HG03354 (cell line): ENCODE measurements around the gene PREX1.

ENCODE experiments used
- ATAC-seq: cut with Tn5 transposase; IDR thresholded peaks from one replicate; pipeline ENCODE4 v1.9.1; 2021; ENCODE audit warnings: mild to moderate bottlenecking; ENCODE audit not compliant: unreplicated experiment, poor library complexity, severe bottlenecking

The PREX1 gene

DNA sequence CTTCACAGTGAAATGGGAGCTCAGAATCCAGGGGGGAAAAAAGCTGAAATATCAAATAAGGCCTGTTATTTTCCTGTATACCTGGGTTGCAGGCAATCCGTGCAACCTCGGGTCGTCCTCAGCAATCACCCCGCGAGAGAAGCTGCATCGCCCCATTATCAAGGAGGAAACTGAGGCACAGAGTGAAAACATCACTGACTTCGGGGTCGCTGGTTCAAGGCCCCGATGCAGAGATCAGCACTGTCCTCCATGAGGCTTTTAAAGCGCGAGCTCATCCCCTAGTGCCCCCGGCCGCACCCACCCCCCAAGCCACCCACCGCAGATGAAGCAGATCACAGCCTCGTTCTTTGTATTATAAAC is 203.9 kb downstream of the PREX1 start:
- no peak for ATAC-seq

DNA sequence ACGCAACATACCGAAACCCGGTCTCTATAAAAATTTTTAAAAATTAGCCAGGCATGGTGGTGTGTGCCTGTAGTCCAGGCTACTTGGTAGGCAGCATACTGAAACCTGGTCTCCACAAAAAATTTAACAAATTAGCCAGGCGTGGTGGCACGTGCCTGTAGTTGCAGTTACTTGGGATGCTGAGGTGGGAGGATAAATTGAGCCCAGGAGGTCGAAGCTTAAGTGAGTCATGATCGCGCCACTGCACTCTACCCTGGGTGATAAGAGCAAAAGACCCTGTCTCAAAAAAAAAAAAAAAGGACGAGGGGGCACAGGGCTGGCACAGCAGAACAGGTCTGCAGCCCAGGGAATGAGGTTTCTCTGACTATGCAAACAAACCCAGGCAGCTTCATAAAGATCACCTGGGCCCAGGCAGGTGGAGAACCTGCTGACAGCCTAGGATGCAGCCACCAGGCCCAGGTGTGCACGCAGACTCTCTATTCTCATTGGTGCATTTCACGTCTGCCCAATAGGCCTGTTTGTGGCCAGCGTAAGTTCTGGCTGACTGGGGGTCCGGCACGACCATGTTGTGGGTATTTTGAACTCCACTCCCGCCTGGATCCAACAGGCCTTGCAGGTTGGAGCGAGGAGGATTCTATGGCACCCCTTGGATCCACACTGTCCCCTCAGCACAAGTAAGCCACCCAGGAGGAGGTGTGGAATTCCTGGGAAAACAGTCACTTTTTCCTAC is 204.5 kb downstream of the PREX1 start:
- no peak for ATAC-seq

DNA sequence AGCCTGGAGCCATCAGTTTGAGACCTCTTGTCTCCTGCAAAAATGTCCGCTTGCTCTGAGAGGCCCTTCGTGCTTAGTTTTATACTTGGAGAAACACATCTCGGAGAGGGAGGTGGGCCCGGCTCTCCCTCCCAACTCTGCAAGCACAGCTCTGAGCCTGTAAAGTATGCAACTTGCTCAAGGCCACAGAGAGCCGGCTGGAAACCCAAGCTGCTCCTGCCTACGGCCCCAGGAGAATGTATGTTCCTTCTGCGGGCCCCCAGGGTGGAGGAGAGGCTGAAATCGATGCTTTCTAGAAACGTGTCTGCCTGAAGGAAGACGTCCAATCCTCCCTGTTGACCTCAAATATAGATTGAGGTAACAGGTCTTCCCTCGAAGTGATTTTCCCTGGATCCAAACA is 205.4 kb downstream of the PREX1 start:
- ATAC-seq: no peak

DNA sequence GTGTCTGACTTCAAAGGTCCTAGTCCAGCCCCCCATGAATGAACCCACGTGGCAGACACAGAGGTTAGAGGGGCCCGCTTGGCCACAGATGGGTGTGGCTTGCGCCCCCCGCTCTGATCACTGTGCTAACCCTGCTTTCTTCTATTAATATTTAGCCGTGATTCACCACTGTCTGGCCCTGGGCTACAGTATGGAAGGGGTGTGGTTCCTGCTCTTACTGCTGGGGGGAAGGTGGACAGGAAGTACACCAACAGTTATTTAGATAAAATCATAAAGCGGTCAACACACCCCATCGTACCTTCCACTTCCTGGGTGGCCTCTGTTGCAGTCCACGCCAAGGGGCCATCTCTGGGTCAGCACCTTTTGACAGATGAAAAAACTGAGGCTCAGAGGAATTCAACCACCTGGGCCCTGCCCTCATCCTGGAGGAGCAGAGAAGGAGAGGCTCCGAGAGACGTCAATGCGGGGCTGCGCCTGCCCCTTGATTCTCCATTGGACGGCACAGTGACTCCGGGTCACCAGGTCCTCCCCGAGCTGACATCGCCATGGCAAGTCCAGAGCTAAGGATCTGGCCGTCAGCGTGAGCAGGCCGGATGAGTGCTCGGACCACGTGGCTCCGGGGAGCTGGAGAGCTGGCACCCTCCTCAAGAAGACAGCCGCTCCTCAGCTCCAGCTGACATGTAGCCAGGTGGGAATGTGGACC is 206.3 kb downstream of the PREX1 start:
- no peak for ATAC-seq

DNA sequence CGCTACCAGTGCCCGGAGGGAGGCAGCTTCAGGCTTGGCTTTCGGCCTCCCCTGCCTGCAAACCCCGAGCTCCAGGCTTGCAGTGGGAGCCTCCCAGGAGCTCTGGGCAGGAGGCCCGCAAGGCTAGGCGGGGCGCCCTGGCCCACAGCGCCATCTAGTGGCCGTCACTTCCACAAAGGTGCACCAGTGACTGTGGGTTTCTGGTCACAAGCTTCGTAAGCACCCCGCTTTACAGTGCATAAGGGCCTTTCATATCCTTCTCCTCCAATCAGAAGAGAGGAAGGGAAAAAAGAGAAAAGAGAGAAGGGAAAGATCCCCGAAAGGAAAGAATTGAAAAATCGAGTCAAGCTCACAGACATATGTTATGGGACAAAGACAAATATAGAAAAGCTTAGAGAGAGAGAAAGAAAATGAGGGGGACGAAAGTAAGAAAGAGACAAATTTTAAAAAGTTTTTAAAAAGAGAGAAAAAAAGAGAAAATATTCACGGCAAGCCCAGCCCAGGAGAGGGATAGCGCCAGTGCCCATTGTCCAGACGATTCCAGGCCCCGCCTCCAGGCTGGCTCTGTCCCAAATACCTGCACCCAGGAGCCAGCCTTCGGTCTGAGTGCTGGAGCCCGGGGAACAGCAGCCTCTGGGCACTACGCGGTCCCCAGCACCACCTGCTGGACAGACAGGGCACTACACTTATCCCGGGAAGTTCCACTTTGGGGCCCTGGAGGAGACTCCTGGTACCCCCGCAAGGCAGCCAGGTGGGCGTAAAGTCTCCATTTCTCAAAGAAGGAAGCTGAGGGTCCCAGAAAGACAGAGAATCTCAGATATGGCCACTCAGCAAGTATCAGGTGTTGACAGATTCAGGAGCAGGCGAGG is 207.1 kb downstream of the PREX1 start:
- ATAC-seq: peak; percentile 48

DNA sequence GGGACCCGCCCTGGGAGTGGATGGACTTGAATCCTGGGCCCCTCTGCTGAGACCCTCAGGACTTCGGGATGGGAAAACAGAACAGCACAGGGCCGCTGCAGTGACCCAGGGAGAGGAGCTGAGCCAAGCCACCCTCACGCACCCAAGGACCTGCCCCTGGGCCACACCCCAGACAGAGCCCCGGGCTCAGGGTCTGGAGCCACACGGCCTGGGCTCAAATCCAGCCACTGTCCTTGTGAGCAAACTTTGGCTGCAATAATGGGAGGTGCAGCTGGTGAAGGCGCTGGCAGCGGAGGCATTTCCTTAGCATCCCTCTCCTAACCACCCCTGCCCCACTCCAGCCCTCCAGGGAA is 207.7 kb downstream of the PREX1 start:
- ATAC-seq: no peak

DNA sequence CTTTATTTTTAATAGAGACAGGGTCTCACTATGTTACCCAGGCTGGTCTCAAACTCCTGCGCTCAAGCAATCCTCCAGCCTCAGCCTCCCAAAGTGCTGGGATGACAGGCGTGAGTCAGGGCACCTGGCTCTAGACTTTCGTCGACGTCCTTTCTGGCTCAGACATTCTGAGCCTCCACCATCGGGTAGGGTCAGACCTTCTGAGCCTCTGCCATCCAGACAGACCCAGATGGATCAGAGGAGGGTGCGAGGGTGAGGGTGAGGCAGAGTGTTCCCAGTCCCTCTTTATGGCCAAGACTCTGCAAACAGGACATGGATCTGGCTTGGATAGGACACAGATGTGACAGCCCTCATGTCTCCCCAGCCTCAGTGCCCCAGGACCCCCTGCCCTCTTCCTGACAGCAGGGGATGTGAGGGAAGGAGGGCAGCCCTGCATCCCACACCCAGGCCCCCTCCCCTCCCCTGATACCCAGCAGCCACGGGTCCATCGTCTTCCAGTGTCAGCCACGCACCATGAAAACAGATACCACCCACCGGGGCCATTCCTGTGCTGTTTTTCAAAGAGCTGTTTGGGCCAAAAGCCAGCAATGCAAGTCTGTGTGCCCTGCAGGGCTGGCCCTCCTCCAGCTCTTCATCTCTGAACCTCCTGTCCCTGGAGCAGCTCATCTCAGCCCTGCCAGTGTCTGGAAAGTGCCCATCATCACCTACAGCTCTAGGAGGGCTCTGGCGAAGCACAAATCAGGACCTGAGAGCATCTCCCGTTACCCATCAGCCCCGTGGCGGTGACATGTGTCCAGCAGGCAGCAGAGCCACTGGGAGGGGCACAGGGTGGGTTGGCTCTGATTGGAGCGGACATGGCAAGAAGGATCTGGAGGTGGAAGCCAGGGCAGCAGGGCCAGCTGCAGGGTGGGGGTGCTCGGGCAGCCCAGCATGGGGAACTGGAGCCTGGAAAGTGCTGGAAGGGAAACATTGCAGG is 208.4 kb downstream of the PREX1 start:
- no peak for ATAC-seq

DNA sequence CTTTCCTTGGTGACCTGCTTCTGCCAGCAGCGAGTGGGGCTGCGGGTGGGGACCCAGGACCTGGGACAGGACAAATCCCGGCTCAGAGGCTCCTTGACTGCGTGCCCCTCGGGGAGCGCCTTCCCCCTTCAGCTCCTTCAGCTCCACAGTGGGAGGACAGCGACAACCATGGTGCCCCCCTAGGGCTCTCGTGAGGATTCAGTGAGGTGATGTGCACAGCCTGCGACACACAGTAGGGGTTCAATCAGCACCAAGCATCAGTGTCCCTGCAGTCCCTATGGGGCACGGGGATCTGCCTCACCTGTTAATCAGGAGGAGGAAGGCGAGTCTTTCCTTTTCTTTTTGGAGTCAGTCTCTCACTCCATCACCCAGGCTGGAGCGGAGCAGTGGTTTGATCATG is 209.2 kb downstream of the PREX1 start:
- ATAC-seq: no peak

DNA sequence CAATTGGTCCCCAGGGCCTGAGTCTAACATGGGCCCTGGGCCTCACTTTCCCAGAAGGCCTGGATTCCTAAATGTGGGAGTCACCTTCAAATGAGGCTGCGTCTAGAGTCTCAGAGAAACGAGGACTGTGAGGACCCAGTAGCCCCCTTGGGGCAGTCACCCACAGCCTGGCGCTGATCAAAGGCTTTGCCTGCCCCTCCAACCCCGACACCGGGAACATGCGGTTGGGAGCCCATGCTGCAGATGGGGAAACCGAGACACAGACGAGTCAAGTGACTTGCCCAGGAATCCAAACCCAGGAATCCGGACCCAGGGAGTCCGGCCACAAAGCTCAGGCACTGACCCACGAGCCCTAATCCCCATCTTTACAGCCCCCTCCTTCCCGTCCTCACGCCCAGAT is 209.7 kb downstream of the PREX1 start:
- no peak for ATAC-seq

DNA sequence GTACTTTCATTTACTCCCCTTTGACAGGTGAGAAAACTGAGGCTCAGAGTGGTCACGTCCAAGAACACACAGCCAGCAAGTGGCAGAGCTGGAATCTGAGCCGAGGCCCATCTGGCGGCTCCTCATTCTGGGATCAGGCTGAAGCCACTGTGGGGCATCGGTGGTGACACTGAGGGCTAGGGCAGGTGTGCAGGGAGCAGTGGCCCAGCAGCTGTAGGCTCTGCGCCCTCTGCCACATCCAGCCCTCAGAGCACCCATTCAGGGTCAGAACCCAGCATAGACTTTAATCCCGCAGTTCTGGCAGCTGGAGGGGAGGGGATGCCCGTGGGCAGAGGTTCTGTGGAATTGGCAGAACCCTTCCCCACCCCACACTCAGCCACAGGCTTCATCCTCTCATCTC is 210.3 kb downstream of the PREX1 start:
- ATAC-seq: no peak

DNA sequence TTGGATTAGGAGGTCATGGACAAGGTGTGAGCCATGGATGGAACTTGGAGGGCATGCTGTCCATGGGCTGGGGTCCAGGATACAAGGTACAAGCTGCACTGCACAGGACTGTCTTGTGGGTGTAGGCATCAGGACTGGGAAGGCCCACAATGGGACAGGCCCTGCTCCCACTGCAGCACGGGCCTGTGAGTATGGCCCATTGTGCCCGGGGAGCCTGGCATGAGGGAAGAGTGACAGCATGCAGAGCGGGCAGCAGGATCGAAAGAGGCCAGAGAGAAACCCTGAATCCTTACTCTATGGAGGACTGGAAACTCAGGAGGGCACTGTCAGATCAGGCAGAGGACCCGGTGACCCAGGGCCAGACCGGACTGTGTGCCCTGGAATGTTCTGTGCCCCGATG is 211.3 kb downstream of the PREX1 start:
- no peak for ATAC-seq

DNA sequence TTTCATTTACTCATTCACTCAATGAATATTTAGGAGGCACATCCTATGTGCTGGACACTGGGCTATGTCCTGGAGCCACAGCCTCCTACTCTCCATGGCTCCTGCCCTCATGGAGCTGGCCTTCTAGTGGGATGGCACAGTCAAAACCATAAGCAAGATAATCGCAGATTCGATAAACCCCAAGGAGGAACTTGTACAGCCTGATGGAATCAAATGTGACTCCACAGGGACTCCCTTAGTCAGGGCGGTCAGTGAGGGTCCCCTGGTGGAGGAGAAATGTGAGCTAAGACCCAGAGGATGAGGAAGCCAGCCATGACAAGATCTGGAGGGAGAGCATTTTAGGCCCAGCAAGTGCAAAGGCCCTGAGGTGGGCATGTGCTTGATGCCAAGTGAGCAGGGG is 211.9 kb downstream of the PREX1 start:
- no peak for ATAC-seq

DNA sequence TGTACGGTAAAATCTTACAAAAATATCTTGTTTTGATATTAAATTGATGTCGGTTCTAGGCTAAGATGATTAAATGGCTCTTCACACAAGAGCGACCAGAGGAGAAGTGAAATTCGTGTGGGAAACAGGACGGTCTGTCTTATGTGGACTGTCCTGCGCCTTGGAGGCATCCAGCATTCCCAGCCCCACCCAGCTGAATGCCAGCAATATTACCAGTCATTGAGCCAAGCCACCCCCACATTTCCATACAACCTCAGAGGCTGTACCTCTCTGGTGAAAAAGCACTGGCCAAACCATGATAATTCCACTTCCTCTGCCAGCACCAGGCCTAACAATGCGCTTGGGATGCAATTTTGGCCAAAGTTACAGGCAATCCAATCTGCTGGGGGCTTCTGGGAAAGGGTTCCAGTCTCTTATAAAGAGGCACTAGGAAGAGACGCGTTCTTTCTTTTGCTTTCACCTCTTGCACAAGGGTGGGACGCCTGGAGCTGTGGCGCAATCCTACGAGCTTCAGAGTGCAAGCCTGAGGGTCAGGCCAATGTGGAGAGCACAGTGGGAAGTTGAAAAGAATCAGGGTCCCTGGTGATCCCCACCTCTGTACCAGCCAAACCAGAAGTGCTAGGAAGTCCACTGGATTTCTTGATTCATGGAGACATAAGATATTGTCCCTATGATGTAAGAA is 213.1 kb downstream of the PREX1 start:
- no peak for ATAC-seq

DNA sequence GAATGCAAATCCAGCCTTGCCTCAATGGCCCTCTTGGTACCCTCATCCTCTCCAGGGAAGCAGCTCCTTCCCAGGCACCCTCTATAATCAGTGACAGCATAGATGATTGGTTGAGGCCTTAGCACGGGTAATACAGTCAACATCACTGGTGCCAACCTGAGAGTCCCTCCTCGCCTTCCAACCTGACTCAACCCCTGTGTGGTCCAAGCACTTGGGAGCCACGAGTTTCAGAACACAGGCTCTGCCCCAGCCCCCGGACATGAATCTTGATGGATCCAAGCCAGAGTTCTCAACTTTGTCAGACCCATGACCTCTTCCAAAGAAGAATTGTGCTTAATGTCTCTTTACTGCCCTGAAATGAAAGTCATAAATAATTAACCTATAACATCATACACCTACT is 213.9 kb downstream of the PREX1 start:
- ATAC-seq: no peak

DNA sequence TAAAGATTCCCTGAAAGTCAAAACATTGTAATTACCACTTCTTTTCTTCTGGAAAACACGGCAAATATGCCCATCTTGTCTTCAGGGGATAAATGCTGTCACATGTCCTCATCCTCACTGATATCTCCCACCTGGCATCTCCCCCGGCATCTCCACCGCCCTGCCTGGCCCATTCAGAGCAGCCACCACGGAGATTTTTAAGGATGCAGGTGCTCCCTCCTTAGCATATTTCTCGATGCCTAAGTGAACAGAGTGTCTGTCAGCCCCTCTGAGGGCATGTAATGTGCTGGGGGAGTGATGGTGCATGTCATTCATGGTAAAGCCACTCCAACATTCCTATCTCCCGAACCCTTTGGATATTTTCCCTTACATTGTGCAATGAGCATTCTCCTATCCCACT is 215.5 kb downstream of the PREX1 start:
- no peak for ATAC-seq

DNA sequence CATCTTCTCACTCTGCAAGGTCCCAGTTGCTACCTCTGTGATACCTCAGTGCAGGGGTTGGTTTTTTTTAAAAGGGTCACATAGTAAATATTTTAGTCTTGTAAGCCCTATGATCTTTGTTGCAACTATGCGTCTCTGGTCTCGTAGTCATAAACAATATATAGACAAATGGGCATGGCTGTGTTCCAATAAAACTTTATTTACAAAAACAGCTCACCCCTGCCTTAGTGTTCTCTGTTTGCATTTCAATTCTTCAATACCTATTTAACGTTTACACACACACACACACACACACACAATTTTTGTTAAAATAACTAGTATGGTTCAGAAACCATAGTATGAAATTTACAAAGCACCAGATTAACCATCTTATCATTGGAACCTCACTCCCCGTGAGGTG is 216.8 kb downstream of the PREX1 start:
- no peak for ATAC-seq

DNA sequence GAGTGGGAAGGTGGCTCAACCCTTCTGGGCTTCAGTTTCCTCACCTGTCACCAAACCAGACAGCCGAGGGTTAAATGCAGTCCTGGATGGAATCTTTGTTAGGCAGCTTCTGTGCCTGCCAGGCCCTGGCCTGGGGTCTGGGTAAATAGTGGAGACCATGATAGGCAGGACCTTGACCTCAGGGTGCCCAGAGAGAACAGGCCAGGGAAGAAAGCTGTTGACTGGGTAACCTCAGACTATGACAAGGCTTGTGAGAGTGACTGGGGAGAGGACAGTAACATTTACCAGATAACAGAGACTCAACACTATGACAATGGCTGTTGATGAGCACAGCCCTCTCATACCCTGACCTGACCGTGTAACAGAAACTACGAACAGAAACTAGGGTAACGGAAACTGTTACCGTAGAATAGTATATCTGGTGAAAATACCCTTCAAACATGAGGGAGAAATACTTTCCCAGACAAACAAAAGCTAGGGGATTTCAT is 218.3 kb downstream of the PREX1 start:
- ATAC-seq: peak; percentile 86

DNA sequence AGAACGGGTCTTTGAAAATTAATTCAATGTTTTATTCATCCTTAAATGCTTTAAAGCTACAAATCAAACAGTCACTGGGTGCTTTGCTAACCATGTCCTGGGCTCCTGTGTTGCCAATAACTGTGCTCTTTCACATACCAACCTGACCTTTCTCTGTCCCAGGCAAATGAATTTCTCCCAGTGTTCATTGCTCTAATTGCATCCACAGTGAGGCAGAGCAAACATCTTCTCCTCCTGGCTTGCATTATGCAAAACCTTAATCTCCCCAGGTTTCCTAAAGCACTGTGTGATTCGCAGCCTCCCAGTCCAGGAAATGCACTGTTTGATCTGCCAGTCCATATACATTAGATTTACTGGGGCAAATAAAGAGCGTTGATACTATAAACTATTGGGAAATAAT is 219.0 kb downstream of the PREX1 start:
- ATAC-seq: no peak

DNA sequence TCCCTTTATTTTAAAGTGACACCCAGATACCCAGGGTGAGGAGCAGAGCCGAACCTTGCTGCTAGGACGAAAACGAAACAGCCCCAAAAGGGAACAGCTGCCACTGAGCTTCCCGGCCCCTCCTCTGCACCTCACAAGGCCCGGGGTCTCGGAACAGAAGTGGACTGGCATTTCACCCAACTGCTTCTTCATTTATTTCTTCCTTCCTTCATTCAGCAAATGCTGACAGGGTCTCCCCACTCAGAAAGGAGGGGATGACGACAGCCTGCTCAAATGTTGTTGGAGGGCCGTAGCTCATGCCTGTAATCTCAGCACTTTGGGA is 220.3 kb downstream of the PREX1 start:
- no peak for ATAC-seq
